ENCODE data around the gene THOC5.
"Not testable (repeated sequence)": the region's sequence is repeated elsewhere in the genome, so short reads cannot be mapped to it uniquely, and the experiment has no call there.

THOC5 gene

GRCh38 chr22:29578462-29579200, 25.1 kb upstream of the THOC5 start:
- no peaks in the 10 kb centered on the region for H3K4me1 ChIP-seq (ENCODE audit: control insufficient read depth, insufficient read depth, low read length)
- no peak overlapping the region for H3K27ac ChIP-seq (ENCODE audit: low read depth, low read length)
- H3K36me3 ChIP-seq (ENCODE audit: control insufficient read depth, insufficient read depth, low read length) = no peaks in the 10 kb centered on the region
- no peak overlapping the region for H3K9ac ChIP-seq (ENCODE audit: low read length)
- no peaks in the 10 kb centered on the region for H3K27me3 ChIP-seq (ENCODE audit: control insufficient read depth, insufficient read depth, low read length)
- H3K4me3 ChIP-seq (ENCODE audit: low read length) = no peak overlapping the region

GRCh38 chr22:29574762-29575450, 21.3 kb upstream of the THOC5 start:
- H3K36me3 ChIP-seq (ENCODE audit: control insufficient read depth, insufficient read depth, low read length) = no peaks in the 10 kb centered on the region
- no peak overlapping the region for H3K27ac ChIP-seq (ENCODE audit: low read depth, low read length)
- no peaks in the 10 kb centered on the region for H3K27me3 ChIP-seq (ENCODE audit: control insufficient read depth, insufficient read depth, low read length)

DNA sequence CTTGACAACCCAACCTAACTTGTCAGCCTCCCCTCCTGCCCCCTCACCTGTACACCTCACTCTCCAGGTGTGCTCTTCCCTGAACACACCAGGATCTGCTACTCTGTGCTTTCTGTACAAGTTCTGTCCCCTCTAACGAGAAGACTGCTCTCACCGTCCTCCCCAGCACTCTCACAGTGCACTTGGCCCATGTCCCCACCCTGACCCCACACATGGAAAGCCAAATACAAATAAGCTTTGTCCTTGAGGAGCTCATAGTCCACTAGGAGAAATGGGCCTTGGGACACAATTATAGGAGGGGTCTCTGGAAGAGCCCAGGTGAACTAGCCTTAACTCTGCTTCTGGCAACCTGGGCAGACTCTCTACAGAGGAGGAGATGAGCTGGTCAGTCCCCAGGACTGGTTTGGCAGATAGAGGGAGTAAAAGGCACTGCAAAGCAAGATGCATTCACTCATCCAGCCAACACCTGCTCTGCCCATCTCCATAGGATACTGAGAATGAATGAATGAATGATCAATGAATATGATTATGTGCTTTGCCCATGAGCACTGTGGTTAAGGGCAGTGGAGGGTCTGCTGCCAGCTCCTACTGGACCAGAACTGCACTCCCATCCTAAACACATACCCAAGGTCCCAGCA, 17.5 kb upstream of the THOC5 start:
- H3K36me3 ChIP-seq (ENCODE audit: control insufficient read depth, insufficient read depth, low read length) = no peaks in the 10 kb centered on the region
- no peak overlapping the region for H3K4me3 ChIP-seq (ENCODE audit: low read length)
- H3K4me1 ChIP-seq (ENCODE audit: control insufficient read depth, insufficient read depth, low read length) = no peaks in the 10 kb centered on the region
- no peaks in the 10 kb centered on the region for H3K27me3 ChIP-seq (ENCODE audit: control insufficient read depth, insufficient read depth, low read length)
- H3K27ac ChIP-seq (ENCODE audit: low read depth, low read length) = no peak overlapping the region
- H3K9ac ChIP-seq (ENCODE audit: low read length) = no peak overlapping the region

More at GRCh38 chr22:29574762-29575450, 21.3 kb upstream of the THOC5 start:
- Histone ChIP-seq H3K4me3 (ENCODE audit: low read length) (no peak overlapping the region), H3K4me1 (ENCODE audit: control insufficient read depth, insufficient read depth, low read length) (no peaks in the 10 kb centered on the region), H3K9ac (ENCODE audit: low read length) (no peak overlapping the region)

GRCh38 chr22:29570456-29570855, 16.9 kb upstream of the THOC5 start:
- Histone ChIP-seq H3K4me1 (ENCODE audit: control insufficient read depth, insufficient read depth, low read length) (no peaks in the 10 kb centered on the region), H3K27me3 (ENCODE audit: control insufficient read depth, insufficient read depth, low read length) (no peaks in the 10 kb centered on the region), H3K36me3 (ENCODE audit: control insufficient read depth, insufficient read depth, low read length) (no peaks in the 10 kb centered on the region), H3K4me3 (ENCODE audit: low read length) (no peak overlapping the region), H3K9ac (ENCODE audit: low read length) (no peak overlapping the region), H3K27ac (ENCODE audit: low read depth, low read length) (no peak overlapping the region)

GRCh38 chr22:29569011-29569678, 15.6 kb upstream of the THOC5 start:
- no peak overlapping the region for H3K9ac ChIP-seq (ENCODE audit: low read length)
- no peaks in the 10 kb centered on the region for H3K36me3 ChIP-seq (ENCODE audit: control insufficient read depth, insufficient read depth, low read length)
- no peaks in the 10 kb centered on the region for H3K27me3 ChIP-seq (ENCODE audit: control insufficient read depth, insufficient read depth, low read length)
- H3K4me1 ChIP-seq (ENCODE audit: control insufficient read depth, insufficient read depth, low read length) = no peaks in the 10 kb centered on the region
- no peak overlapping the region for H3K4me3 ChIP-seq (ENCODE audit: low read length)
- H3K27ac ChIP-seq (ENCODE audit: low read depth, low read length) = no peak overlapping the region

- Histone ChIP-seq H3K9ac (ENCODE audit: low read length) (no peak overlapping the region), H3K4me1 (ENCODE audit: control insufficient read depth, insufficient read depth, low read length) (no peaks in the 10 kb centered on the region), H3K4me3 (ENCODE audit: low read length) (no peak overlapping the region), H3K36me3 (ENCODE audit: control insufficient read depth, insufficient read depth, low read length) (no peaks in the 10 kb centered on the region), H3K27me3 (ENCODE audit: control insufficient read depth, insufficient read depth, low read length) (no peaks in the 10 kb centered on the region), H3K27ac (ENCODE audit: low read depth, low read length) (no peak overlapping the region)
These were observed 13.8 kb upstream of the THOC5 start for GRCh38 chr22:29567338-29567737.

GRCh38 chr22:29566513-29566912, 13.0 kb upstream of the THOC5 start:
- H3K4me3 ChIP-seq (ENCODE audit: low read length); H3K27ac ChIP-seq (ENCODE audit: low read depth, low read length); H3K4me1 ChIP-seq (ENCODE audit: control insufficient read depth, insufficient read depth, low read length); H3K27me3 ChIP-seq (ENCODE audit: control insufficient read depth, insufficient read depth, low read length); H3K9ac ChIP-seq (ENCODE audit: low read length); H3K36me3 ChIP-seq (ENCODE audit: control insufficient read depth, insufficient read depth, low read length): not testable (repeated sequence)

GRCh38 chr22:29563652-29564460, 10.3 kb upstream of the THOC5 start:
- Histone ChIP-seq H3K4me1 (ENCODE audit: control insufficient read depth, insufficient read depth, low read length) (no peaks in the 10 kb centered on the region), H3K27me3 (ENCODE audit: control insufficient read depth, insufficient read depth, low read length) (no peaks in the 10 kb centered on the region), H3K4me3 (ENCODE audit: low read length) (no peak overlapping the region), H3K36me3 (ENCODE audit: control insufficient read depth, insufficient read depth, low read length) (peaks cover 18% of the 10 kb centered on the region), H3K27ac (ENCODE audit: low read depth, low read length) (no peak overlapping the region), H3K9ac (ENCODE audit: low read length) (no peak overlapping the region)

GRCh38 chr22:29559853-29560252, 6.3 kb upstream of the THOC5 start:
- Histone ChIP-seq H3K27ac (ENCODE audit: low read depth, low read length) (no peak overlapping the region), H3K36me3 (ENCODE audit: control insufficient read depth, insufficient read depth, low read length) (peaks cover 35% of the 10 kb centered on the region), H3K4me1 (ENCODE audit: control insufficient read depth, insufficient read depth, low read length) (no peaks in the 10 kb centered on the region), H3K9ac (ENCODE audit: low read length) (no peak overlapping the region), H3K27me3 (ENCODE audit: control insufficient read depth, insufficient read depth, low read length) (no peaks in the 10 kb centered on the region), H3K4me3 (ENCODE audit: low read length) (no peak overlapping the region)

- Histone ChIP-seq H3K27me3 (ENCODE audit: control insufficient read depth, insufficient read depth, low read length) (no peaks in the 10 kb centered on the region), H3K27ac (ENCODE audit: low read depth, low read length) (no peak overlapping the region), H3K36me3 (ENCODE audit: control insufficient read depth, insufficient read depth, low read length) (peaks cover 35% of the 10 kb centered on the region), H3K9ac (ENCODE audit: low read length) (no peak overlapping the region), H3K4me3 (ENCODE audit: low read length) (no peak overlapping the region), H3K4me1 (ENCODE audit: control insufficient read depth, insufficient read depth, low read length) (peaks cover 6% of the 10 kb centered on the region)
These were observed 5.5 kb upstream of the THOC5 start for GRCh38 chr22:29559030-29559429.

- Histone ChIP-seq H3K4me1 (ENCODE audit: control insufficient read depth, insufficient read depth, low read length) (peaks cover 7% of the 10 kb centered on the region), H3K4me3 (ENCODE audit: low read length) (no peak overlapping the region), H3K36me3 (ENCODE audit: control insufficient read depth, insufficient read depth, low read length) (peaks cover 21% of the 10 kb centered on the region), H3K27me3 (ENCODE audit: control insufficient read depth, insufficient read depth, low read length) (no peaks in the 10 kb centered on the region), H3K9ac (ENCODE audit: low read length) (no peak overlapping the region), H3K27ac (ENCODE audit: low read depth, low read length) (no peak overlapping the region)
These were observed 1.6 kb upstream of the THOC5 start for GRCh38 chr22:29555065-29555644.
